HG03045 (cell line): ENCODE data around the gene GABRA5.

Source experiments
- ATAC-seq: cut with Tn5 transposase; IDR thresholded peaks from one replicate; pipeline ENCODE4 v1.9.1; 2021; ENCODE audit warnings: mild to moderate bottlenecking, moderate library complexity; ENCODE audit not compliant: unreplicated experiment

Gene GABRA5

GRCh38 chr15:26985050-26985449, 118.2 kb downstream of the GABRA5 start:
- ATAC-seq, result no peak

GRCh38 chr15:26996250-26996649, 129.4 kb downstream of the GABRA5 start:
- no peak for ATAC-seq
